Stimulated activated CD4-positive, alpha-beta T cell treated with anti-CD3 and anti-CD28 coated beads, Interleukin-1b, Interleukin-23, amount 100 ng/mL, for 4 hours (primary cell): ENCODE measurements around the gene C19orf25.
"Not testable (repeated sequence)": the region's sequence is repeated elsewhere in the genome, so short reads cannot be mapped to it uniquely, and the experiment has no call there.

Source experiments
- DNase-seq, 2 donors: peaks; one replicate each; pipeline ENCODE4 v3.0.0-alpha.2; 2020; ENCODE audit warnings: low read depth in 2 of 2

The C19orf25 gene

GRCh38 chr19:1449467-1450442 lies 29.3 kb downstream of the C19orf25 start, which contains the start of gene APC2:
Gene APC2 (plus strand): TSS chr19:1450121. CDS start chr19:1453002, 2,881 bp downstream.
- DNase-seq = no peak

GRCh38 chr19:1447944-1448343 lies 31.1 kb downstream of the C19orf25 start:
- DNase-seq = no peak

GRCh38 chr19:1447504-1447903 lies 31.5 kb downstream of the C19orf25 start:
- no peak for DNase-seq

GRCh38 chr19:1446713-1447481 lies 32.1 kb downstream of the C19orf25 start:
- no peak for DNase-seq

- DNase-seq = no peak
Observed at GRCh38 chr19:1445932-1446712, 32.9 kb downstream of the C19orf25 start.

- peak; percentile 67 to 72 for DNase-seq
Observed at GRCh38 chr19:1445185-1445931, 33.7 kb downstream of the C19orf25 start.

GRCh38 chr19:1441677-1442438 lies 37.2 kb downstream of the C19orf25 start:
- DNase-seq = no peak

GRCh38 chr19:1441022-1441426 lies 38.0 kb downstream of the C19orf25 start:
- DNase-seq = no peak

- no peak for DNase-seq
Observed at GRCh38 chr19:1440418-1440801, 38.6 kb downstream of the C19orf25 start.

GRCh38 chr19:1439525-1440417 lies 39.2 kb downstream of the C19orf25 start:
- not testable (repeated sequence) for DNase-seq

- DNase-seq = no peak
Observed at GRCh38 chr19:1438933-1439354, 40.1 kb downstream of the C19orf25 start.

- DNase-seq = peak; percentile 94 to 96
Observed at GRCh38 chr19:1438035-1438932, 40.7 kb downstream of the C19orf25 start, which contains the start of gene RPS15. Gene RPS15 (plus strand): TSS chr19:1438396. CDS start chr19:1438426, 30 bp downstream.

- DNase-seq = no peak
Observed at GRCh38 chr19:1437609-1438008, 41.4 kb downstream of the C19orf25 start.

GRCh38 chr19:1435378-1435989 lies 43.5 kb downstream of the C19orf25 start:
- DNase-seq = no peak

GRCh38 chr19:1434577-1435060 lies 44.4 kb downstream of the C19orf25 start:
- DNase-seq = no peak

- DNase-seq = no peak
Observed at GRCh38 chr19:1434040-1434366, 45.0 kb downstream of the C19orf25 start.
